Astrocyte of the cerebellum (primary cell): ENCODE data around the gene MOV10L1.
"Not testable (repeated sequence)": the region's sequence is repeated elsewhere in the genome, so short reads cannot be mapped to it uniquely, and the experiment has no call there.

Source experiments
- DNase-seq: peaks from one replicate; pipeline ENCODE4 v3.0.0-alpha.2; 2011; ENCODE audit warnings: low read depth
- H3K4me3 ChIP-seq: 2 replicates; pipeline ENCODE4 v1.5.1; 2011; ENCODE audit warnings: mild to moderate bottlenecking, low read depth, low read length, moderate library complexity
- in situ Hi-C: cut with HindIII; loops from 2 replicates; pipeline ENCODE4 v1.10.0; 2017; ENCODE audit warnings: low sequenced_read_pairs
- TF ChIP-seq, protein P1 (sequence below): IDR thresholded peaks from 2 replicates; pipeline ENCODE4 v1.5.1; 2012; ENCODE audit warnings: low read length, low read depth, moderate library complexity, mild to moderate bottlenecking; ENCODE audit errors: missing control alignments

MOV10L1 gene

DNA sequence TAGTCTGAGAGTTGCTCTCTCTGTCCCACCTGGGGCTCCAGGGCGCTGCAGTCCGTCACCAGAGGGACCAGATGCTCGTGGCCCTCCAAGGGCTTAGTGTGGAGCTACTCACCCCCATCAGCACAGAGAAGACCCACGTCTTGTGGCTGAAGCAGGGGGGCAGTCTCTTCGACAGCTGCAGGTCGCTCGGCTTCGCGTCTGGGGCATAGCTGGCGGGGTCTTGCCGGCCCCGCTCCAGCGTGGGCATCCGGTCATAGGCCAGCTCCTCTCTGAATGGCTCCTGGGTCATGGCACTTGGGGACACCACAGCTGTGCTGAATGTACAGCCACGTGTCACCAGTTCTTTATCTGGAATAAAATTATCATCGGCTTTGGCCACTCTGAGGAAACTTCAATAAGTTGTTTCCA is 5.2 kb upstream of the MOV10L1 start:
- TF ChIP-seq, protein P1, sequence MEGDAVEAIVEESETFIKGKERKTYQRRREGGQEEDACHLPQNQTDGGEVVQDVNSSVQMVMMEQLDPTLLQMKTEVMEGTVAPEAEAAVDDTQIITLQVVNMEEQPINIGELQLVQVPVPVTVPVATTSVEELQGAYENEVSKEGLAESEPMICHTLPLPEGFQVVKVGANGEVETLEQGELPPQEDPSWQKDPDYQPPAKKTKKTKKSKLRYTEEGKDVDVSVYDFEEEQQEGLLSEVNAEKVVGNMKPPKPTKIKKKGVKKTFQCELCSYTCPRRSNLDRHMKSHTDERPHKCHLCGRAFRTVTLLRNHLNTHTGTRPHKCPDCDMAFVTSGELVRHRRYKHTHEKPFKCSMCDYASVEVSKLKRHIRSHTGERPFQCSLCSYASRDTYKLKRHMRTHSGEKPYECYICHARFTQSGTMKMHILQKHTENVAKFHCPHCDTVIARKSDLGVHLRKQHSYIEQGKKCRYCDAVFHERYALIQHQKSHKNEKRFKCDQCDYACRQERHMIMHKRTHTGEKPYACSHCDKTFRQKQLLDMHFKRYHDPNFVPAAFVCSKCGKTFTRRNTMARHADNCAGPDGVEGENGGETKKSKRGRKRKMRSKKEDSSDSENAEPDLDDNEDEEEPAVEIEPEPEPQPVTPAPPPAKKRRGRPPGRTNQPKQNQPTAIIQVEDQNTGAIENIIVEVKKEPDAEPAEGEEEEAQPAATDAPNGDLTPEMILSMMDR: no peak
- no peak overlapping the region for H3K4me3 ChIP-seq
- in situ Hi-C loops: no loop called here
- no peak for DNase-seq

DNA sequence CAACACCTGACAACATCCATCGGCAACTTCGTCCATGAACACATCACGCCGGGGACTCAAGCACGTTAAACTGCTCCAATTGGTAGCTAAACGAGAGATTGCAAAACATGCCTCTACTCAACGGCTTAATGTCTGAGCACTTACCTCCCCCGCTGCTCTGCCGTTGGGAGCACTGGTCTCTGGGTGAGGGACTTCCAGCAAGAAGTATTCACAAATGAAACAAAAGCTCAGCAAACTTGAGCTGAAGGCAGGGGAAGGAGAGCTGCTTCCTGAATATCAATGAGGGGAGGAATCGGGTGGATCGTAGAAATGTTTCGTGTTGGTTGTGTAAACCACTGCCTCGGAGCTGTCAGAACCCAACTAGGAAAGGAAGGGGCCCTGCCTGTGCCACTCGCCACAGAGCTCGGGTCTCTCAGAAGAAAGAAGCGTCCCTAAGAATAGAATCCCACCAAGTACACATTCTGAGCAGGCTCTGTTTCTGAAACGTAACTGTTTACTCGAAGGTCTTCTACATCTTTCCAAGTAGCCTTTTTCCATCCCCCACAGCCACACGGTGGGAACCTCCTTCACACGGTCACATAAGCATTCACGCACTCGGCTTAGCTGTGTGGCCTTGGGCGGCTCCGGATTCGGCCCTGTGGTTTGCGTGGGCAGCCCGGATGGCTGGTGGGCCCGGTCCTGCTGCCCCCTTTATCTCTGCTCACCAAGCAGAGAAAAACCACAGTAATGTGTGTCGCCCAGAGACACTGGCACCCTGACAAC is 4.4 kb upstream of the MOV10L1 start, which contains the start of gene MLC1:
MLC1 (minus strand) TSS at position 216 of the 762 bp plus-strand sequence. CDS start 524 bp downstream, outside the sequence.
- TF ChIP-seq, protein P1: no peak
- in situ Hi-C loops: no loop called here
- no peak for DNase-seq
- H3K4me3 ChIP-seq: no peak within 1 kb of the TSS

DNA sequence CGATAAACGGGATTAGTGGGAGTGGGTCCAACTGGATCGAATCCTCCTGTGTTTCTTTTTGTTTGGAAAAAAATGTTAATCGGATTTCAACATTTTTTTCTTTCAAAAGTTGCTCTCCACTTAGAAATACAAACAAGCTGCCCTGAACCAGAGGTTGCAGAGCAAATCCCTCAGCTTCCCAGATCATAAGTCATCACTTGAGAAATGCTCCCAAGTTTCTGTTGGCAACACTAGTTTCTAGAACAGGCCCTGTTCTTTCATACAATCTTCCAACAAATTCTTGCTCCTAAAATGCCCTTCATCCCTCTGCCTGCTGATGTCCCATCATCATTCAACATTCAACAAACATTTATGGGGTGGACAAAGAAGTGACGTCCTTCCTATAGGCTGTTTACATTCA is 3.3 kb upstream of the MOV10L1 start:
- in situ Hi-C loops: no loop called here
- DNase-seq: no peak
- TF ChIP-seq, protein P1: no peak
- no peak overlapping the region for H3K4me3 ChIP-seq

DNA sequence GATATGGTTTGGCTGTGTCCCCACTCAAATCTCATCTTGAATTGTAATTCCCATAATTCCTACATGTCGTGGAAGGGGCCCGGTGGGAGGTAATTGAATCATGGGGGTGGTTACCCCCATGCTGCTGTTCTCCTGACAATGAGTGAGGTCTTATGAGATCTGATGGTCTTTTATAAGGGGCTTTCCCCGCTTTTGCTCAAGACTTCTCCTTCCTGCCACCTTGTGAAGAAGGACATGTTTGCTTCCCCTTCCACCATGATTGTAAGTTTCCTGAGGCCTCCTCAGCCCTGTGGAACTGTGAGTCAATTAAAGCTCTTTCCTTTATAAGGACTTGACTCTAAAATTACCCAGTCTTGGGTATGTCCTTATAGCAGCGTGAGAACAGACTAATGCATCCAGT is 2.8 kb upstream of the MOV10L1 start:
- DNase-seq, in situ Hi-C loops: not testable (repeated sequence)

GRCh38 chr22:50087646-50088045 is 2.2 kb upstream of the MOV10L1 start:
- TF ChIP-seq, protein P1: no peak
- no peak overlapping the region for H3K4me3 ChIP-seq
- no peak for DNase-seq
- in situ Hi-C loops: no loop called here

More for the DNA sequence above, 2.8 kb upstream of the MOV10L1 start:
- not testable (repeated sequence) for H3K4me3 ChIP-seq

GRCh38 chr22:50088096-50088495 is 1.7 kb upstream of the MOV10L1 start:
- no peak for DNase-seq
- in situ Hi-C loops: no loop called here
- TF ChIP-seq, protein P1: no peak
- H3K4me3 ChIP-seq: no peak overlapping the region

GRCh38 chr22:50089231-50089630 is 575 bp upstream of the MOV10L1 start:
- no peak for DNase-seq
- in situ Hi-C loops: no loop called here
- TF ChIP-seq, protein P1: no peak
- no peak overlapping the region for H3K4me3 ChIP-seq
